ENCODE measurements around the gene CCDC106. TPM values are rescaled to one million over a fixed set of nuclear protein-coding genes. Genes with fewer than 3 reads are reported as not detected.
A peak's percentile ranks its signal among the peaks of the same experiment; 100 is the strongest.

CCDC106 gene
- total RNA-seq, 2 experiments from 2014 or later, result 29.0 to 30.1 TPM

DNA sequence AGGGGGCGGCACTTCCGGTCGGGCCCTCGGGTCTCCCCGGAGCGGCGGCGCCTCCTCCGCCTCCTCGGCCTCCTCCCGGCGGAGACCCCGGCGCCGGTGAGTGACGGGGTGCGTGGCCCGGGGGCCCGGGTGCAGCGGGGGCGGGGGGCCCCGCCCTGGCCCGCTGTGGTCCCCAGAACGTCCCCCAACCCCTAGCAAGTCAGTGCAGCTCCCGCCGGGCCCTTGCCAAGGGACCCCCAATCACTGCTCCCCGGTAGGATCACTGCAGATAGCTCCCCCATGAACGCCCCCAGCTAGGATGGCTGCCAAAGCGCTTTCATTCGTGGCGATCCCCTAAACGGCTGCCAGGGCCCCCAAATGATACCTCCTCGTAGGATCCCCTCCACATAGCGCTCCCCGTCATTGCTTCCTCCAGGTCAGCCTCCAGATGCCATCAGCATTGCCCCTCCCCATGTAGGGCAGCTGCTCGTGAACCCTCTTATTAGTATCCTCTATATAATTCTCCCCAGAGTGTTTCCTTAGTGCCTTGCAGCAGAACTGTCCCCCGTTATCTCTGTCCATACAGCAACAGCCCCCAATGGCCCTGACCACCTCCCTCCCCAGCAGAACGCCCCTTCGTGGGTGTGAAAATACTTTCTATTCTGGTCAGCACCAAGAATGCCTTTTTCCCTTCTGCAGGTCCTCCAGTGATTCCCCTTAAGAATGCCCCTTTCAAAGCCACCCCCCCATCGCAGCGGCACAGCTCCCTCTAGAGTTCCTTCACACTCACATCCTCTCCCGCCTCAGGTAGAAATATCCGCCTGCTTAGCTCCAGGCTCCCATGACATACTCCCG is 42.2 kb upstream of the CCDC106 start, which contains the start of gene ZNF865:
Gene ZNF865, plus strand, starts transcription at position 11 of the 834 bp plus-strand sequence. CDS start 7,972 bp downstream, outside the sequence.
- peaks cover 20% of the 10 kb centered on the region for H3K79me2 ChIP-seq (ENCODE audit: insufficient read depth, low read depth, low read length)
- peak within 1 kb of the TSS; percentile 97 for H3K27ac ChIP-seq (ENCODE audit: low read depth, low read length, poor library complexity, severe bottlenecking)
- ChIA-PET POLR2A (interaction anchor here (0.8 kb wide), 2 partner anchors 18 to 540 kb away, joined by 3 read pairs; no protein-coding TSS in a partner anchor), CTCF (ENCODE audit: unreplicated experiment) (no interaction called here)
- H4K20me1 ChIP-seq (ENCODE audit: insufficient read depth, low read length), result no peaks in the 10 kb centered on the region
- peak within 1 kb of the TSS; percentile 99 for H3K4me2 ChIP-seq (ENCODE audit: low read length)
- no TSS peak for BruUV-seq (replicated peaks)
- H3K36me3 ChIP-seq (ENCODE audit: insufficient read depth, low read length), result peaks cover 29% of the 10 kb centered on the region
- TF ChIP-seq, protein P1, sequence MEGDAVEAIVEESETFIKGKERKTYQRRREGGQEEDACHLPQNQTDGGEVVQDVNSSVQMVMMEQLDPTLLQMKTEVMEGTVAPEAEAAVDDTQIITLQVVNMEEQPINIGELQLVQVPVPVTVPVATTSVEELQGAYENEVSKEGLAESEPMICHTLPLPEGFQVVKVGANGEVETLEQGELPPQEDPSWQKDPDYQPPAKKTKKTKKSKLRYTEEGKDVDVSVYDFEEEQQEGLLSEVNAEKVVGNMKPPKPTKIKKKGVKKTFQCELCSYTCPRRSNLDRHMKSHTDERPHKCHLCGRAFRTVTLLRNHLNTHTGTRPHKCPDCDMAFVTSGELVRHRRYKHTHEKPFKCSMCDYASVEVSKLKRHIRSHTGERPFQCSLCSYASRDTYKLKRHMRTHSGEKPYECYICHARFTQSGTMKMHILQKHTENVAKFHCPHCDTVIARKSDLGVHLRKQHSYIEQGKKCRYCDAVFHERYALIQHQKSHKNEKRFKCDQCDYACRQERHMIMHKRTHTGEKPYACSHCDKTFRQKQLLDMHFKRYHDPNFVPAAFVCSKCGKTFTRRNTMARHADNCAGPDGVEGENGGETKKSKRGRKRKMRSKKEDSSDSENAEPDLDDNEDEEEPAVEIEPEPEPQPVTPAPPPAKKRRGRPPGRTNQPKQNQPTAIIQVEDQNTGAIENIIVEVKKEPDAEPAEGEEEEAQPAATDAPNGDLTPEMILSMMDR (conservative IDR thresholded peaks at IDR 0.05; ENCODE audit: low read length), result peak; percentile 88
- TF ChIP-seq EZH2phosphoT487 (IDR thresholded peaks at IDR 0.05; ENCODE audit: borderline replicate concordance, low read depth, low read length), result no peak
- intact Hi-C loops (cut with micrococcal nuclease; ENCODE audit: unreplicated experiment), result loop anchor here (1.0 kb wide), 1 partner anchor 90 kb away; no protein-coding TSS in a partner anchor
- no peaks in the 10 kb centered on the region for H3K9me3 ChIP-seq (ENCODE audit: low read length)
- H3K9me2 ChIP-seq (ENCODE audit: insufficient read depth, low read length), result no peaks in the 10 kb centered on the region
- H3K4me1 ChIP-seq (ENCODE audit: insufficient read depth, low read length, poor library complexity, severe bottlenecking), result peaks cover 33% of the 10 kb centered on the region
- H2AFZ ChIP-seq (ENCODE audit: low read length), result peak within 1 kb of the TSS; percentile 54; the same call in 1 of the 2 replicates
- peak within 1 kb of the TSS; percentile 95 for H3K4me3 ChIP-seq (ENCODE audit: low read depth, low read length, poor library complexity, severe bottlenecking)
- peak; percentile 80 for DNase-seq (ENCODE audit: low spot score)

DNA sequence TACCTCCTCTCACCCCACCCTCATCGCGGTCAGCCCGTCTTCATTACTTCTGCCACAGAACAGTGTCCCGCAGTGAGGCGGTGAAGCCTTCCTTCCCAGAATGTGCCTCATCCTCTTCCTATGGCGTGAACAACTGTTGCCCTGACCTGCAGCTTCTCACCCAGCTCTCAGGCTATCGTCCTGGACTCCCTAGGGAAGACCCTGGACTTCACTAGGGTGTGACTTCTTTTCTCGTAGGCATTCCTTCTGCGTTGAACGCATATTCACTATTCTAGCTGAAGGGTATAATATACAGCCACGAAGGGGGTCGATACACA is 41.6 kb upstream of the CCDC106 start:
- Histone ChIP-seq H4K20me1 (ENCODE audit: insufficient read depth, low read length) (no peaks in the 10 kb centered on the region), H3K4me1 (ENCODE audit: insufficient read depth, low read length, poor library complexity, severe bottlenecking) (peaks cover 28% of the 10 kb centered on the region), H3K9me2 (ENCODE audit: insufficient read depth, low read length) (no peaks in the 10 kb centered on the region), H3K4me2 (ENCODE audit: low read length) (peak overlapping the region; percentile 99), H2AFZ (ENCODE audit: low read length) (no peak overlapping the region), H3K4me3 (ENCODE audit: low read depth, low read length, poor library complexity, severe bottlenecking) (peak overlapping the region; percentile 95), H3K79me2 (ENCODE audit: insufficient read depth, low read depth, low read length) (peaks cover 20% of the 10 kb centered on the region), H3K36me3 (ENCODE audit: insufficient read depth, low read length) (peaks cover 33% of the 10 kb centered on the region), H3K9me3 (ENCODE audit: low read length) (no peaks in the 10 kb centered on the region), H3K27ac (ENCODE audit: low read depth, low read length, poor library complexity, severe bottlenecking) (peak overlapping the region; percentile 97)
- ChIA-PET POLR2A (interaction anchor here (0.8 kb wide), 2 partner anchors 19 to 539 kb away, joined by 3 read pairs; no protein-coding TSS in a partner anchor), CTCF (ENCODE audit: unreplicated experiment) (interaction anchor here (1.0 kb wide), 1 partner anchor 19 kb away, joined by 3 read pairs; no protein-coding TSS in a partner anchor)
- DNase-seq (ENCODE audit: low spot score), result no peak
- intact Hi-C loops (cut with micrococcal nuclease; ENCODE audit: unreplicated experiment), result loop anchor here (1.0 kb wide), 1 partner anchor 90 kb away; no protein-coding TSS in a partner anchor
- no TSS peak for BruUV-seq (replicated peaks)
- TF ChIP-seq EZH2phosphoT487 (IDR thresholded peaks at IDR 0.05; ENCODE audit: borderline replicate concordance, low read depth, low read length), result no peak
- TF ChIP-seq, protein P1 (conservative IDR thresholded peaks at IDR 0.05; ENCODE audit: low read length), result peak; percentile 55; the same call in 1 of the 2 replicates

Measured in OCI-LY7 (cell line).